ENCODE results near the gene ACAN.

Gene ACAN

GRCh38 chr15:88803241-88803919 is at the start of gene ACAN:
TSS of gene ACAN (plus strand) at chr15:88803436. CDS start at chr15:88836207, 32,771 bp downstream.
- no peak for DNase-seq

DNA sequence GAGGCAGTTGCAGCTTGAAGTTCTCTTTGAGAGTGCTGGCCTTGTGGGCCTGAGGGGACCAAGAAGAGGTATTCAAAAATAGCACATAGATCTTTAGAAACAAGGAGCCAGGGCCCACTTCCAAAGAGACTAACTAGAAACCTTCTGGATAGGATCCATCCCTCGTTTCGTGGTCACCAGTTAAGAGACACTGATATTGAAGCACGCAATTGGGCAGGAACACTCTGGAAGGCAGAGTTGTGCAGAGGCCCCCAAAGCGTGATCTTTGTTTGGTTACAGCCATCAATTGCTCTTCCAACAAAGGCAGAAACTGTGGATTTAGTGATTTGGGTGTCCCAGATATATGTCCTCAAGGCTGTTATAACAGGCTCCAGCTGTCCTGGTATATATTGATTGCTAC is 46.7 kb upstream of the ACAN start:
- no peak for DNase-seq

- no peak for DNase-seq
These were observed 46.3 kb upstream of the ACAN start for GRCh38 chr15:88756921-88757320.

GRCh38 chr15:88759872-88760271 is 43.4 kb upstream of the ACAN start:
- DNase-seq: no peak

DNA sequence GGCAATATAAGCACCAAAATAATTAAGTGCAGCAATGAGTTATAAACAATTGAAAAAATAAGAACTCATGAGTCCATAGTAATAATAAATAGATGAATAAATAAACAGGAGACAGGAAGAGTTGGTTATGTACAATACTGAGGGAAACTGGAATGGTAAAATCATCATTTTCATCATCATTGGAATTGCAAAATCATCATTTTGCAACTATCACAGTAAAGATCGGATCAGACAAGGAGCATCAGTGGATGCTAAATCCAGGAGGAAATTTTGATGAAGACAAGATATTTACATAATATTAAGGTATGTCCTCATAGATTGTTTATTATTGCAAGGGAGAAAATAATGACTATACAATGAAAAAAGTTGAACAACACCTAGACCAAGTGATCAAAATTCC is 38.8 kb upstream of the ACAN start:
- DNase-seq: no peak

DNA sequence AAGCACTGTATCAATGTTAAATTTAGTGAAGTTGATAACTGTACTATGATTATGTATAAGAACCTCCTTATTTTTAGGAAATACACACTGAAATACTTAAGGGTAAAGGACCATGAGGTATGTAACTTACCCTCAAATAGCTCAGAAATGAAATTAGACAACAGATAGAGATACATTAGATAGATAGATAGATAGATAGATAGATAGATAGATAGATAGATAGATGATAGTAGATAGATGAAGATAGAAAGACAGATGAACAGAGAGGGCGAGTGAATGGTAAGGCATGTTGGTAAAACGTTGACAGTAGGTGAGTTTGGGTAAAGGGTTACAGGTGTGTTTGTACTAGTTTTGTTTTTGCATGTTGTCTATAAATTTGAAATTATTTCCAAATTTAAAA is 38.0 kb upstream of the ACAN start:
- DNase-seq: no peak

GRCh38 chr15:88769161-88769971 is 33.9 kb upstream of the ACAN start:
- no peak for DNase-seq

DNA sequence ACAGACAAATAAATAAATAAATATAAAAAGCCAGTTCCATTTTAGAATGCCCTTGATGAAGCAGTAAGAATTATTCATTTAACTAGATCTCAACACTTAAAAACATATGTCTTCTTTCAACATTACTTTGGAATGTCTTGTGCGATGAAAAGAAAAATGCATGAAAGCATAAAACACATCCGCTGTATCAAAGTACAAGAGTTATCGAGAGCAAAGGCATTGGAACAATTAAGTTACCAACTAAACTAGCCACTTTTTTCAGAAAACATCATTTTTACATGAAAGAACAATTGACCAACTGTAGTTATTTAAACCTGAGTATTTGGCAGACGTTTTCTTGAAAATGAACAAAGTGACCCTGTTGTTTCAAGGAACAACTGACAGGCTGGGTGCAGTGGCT is 27.5 kb upstream of the ACAN start:
- no peak for DNase-seq

DNA sequence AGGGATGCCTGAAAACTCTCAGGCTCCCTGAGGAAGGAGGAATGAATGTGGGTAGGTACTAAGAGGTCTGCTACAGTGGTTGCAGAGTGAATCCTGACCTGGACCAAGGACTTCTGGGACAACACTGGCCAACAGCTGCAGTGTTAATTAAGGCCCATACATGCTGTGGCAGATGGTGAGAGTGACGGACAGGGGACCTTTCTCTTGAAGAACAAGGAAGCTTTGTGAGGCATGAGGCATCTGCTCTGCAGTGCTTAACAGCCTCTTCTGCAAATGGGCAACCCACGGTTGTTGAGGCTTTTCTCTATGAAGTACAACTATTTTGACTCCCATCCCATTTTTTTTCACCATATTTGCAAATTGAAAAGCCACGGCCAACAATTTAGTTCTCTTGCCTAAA is 26.6 kb upstream of the ACAN start:
- DNase-seq: no peak

- no peak for DNase-seq
These were observed 23.3 kb upstream of the ACAN start for GRCh38 chr15:88779944-88780343.

DNA sequence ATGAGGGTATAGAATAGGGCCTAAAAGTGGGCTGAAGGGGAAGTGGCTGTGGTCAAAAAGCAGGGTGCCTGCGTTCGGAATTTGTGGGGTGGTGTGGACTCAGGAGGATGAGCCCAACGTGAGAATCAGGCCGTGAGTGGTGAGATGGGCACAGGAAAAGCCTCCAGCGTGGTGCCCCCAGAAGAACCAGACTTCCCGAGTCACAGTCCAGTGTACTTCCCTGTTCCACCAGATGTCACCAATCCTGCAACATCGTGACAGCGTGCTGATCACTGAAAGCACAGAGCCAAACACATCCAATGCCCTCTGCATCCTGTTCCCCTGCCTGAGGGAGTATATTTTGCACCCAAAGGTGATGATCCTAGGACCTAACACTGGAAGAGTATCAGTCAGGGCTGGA is 20.8 kb upstream of the ACAN start:
- no peak for DNase-seq

DNA sequence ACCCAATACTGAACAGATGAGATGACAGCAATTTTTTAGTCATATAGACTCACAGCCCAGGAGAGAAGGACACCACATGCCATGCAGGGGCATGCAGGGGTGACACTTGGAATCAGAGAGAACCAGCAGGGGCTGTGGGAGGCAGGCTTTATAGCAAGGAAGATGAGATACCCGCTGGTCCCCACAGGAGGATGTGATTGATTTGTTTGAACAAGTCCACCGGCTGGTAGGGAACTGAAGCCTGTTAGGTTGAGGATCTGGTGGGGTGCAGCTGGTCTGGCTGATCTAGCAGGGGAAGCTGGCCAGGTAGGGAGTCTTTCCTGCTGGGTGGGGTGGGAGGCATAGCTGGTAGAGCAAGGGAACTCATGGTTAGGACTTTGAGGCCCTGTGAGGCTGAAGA is 18.0 kb upstream of the ACAN start:
- DNase-seq: no peak

DNA sequence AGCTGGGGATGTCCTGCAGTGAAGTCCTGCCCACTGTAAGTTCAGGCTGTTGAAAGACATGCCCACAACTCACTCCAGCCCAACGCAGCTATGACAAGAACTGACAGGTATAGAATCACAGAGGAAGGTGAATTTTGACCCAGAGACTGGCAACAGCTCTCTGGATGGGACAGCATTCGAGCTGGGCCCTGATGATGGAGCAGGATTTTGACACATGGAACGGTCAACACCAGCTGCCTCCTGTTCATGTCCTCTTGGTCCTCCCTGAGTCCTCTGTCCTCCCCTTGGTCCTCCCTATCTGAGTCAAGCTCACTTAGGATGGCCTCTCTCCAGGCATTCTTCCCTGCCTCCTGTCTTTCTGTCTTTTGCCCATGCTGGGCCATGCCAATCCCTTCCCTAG is 15.2 kb upstream of the ACAN start:
- no peak for DNase-seq

DNA sequence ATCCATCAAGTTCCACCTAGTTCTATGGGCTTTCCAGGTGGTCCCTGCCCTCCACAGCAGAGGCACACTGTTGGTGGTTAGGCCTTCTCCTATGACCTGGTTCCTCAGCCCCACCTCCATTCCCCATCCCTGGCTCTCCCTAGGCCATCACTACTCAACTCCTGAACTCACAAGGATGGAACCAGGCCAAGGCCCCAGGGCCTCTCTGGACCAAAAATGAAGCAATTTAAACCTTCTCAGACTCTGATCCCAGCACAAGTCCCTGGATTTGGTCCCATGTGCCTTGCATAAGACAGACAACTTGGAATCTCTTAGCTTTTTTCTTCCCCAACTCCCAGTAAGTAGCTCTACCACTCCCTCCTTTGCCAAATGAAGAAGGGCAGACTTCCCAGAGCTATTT is 14.4 kb upstream of the ACAN start:
- DNase-seq: no peak

DNA sequence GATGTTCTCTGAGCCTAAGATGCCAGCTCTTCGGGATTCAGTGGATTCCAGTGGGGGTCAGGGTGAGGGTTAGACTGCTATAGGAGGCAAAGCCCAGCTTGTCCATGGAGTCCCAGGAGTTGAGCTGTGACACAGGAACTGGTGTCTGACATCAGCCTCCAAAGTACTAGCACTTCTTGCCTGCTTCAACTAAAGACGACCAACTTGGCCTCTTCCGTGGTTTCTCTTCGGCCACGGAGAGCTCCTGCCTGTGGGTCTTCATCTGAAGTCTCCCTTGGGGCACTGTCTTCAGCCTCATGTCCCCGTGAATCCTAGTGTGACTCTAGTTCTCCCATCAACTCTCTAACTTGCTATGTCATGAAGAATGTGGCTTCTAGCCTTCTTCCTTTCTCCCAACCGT is 12.8 kb upstream of the ACAN start:
- no peak for DNase-seq

DNA sequence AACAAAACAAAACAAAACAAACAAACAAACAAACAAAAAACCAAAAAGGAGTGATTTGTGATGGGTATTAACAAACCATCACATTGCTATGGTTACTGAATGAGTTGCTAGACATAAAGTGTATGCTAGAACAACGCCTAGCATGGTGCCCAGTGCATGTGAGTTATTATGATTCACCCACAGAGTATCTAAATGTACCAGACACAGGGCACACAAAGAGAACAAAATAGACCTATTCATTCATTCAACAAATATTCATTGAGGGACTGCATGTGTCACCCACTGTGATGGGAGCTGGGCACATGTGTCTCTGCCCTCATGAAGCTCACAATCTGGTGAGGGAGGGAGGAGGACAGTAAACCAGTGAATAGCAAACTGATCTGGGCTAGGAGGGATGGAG is 11.6 kb upstream of the ACAN start:
- DNase-seq: no peak

DNA sequence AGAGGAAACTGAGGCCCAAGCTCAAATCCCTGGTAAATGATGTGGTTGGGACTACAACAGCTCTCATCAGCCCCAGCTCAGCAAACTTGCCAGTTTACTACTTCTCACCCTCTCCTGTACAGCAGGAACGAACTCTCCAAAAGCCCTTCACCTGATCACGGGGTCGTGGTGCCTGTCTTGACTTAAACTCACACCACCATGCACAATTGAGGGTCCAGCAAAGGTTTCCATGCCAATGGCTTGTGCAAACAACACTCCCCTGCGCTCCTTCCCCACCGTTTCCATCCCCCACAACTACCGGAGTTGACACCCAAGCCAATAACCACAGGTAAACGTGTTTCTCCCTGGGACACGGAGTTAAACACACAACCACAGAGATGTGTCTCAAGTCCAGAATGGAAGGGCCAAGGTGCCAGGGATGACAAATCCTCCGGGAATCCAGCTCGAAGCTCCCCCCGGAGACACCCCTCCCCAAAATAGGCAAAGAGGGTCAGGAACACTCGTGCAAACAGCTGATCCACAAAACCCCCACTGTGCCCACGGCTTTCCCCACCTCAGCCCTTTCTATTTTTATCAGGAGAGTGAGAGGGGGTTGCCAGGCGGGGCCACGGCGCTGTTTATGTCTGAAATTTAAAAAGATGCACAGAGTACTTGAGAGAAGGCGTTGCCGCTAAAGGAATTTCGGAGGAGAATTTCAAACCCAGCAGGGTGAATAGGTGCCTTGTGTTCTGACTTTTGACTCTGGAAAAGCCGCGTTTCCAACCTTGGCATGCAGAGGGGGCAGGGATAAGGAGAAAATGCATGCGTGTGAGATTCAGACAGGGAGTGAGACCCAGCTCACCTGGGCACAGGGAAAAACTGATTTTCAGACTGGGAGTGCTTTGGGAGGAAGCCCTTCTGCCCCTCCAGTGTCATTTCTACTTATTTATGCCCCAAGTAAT is 10.6 kb upstream of the ACAN start:
- no peak for DNase-seq

DNA sequence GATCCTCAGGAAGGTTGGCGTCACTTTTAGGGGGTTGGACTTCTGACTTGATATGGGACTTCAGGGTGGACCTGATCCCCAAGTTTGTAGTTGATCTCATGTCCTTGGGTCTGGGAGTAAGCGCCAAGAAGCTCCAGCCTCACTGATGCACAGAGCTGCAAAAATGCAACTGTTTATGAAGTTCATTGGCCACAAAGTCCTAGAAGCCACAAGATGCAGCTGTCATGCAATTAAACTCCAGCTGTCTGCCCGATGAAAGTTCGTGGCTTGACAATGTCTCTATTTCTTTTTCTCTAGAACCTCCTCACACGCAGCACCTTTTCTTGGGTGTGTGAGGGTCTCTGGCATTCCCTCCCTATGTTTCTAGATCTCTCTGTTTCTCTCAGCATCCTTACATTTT is 9.2 kb upstream of the ACAN start:
- no peak for DNase-seq

DNA sequence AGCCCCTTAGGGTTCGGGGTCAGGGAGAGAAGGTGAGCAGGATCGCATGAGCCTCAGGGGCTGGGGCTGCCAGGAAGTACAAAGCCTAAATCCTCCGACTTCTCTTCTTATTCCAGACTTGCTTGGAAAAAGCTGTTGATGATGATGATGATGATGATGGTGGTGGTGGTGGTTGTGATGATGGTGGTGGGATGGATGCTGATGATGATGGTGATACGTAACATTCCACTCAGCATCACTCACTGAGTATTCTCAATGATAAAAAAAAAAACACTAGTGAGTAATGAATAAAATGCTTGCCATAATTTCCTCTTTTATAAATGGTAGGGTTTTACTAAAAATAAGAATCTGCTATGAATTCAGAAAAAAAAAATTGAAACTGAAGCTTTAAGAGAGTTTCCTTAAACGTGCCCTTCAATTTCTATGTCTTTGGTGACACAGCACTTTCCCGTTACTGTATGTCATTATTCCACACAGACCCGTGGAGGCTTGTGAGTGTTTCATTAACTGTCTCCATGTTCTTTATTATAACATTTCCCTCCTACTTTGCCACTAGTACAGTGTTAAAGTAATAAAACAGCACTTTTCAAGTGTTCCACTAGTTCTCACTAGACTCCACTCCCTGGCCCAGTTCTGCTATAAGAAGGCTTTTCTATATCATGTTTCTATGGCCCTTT is 5.4 kb upstream of the ACAN start:
- DNase-seq: no peak

DNA sequence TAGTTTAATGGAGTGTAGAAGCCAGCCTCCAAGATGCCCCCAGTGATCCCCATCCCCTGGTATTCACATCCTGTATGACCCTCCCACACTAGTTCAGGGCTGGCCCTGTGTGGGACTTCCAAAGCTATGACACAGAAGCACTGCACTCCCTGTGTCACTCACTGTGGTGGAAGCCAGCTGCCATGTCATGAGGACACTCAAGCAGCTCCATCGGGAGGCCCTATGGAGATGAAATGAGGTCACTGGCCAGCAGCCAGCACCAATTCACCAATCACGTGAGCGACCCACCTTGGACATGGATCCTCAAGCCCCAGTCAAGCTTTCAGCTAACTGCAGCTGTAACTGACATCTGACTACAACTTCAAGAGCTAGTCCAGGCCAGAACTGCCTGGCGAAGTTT is 3.9 kb upstream of the ACAN start:
- no peak for DNase-seq

- DNase-seq: no peak
These were observed 3.2 kb upstream of the ACAN start for GRCh38 chr15:88800026-88800425.

DNA sequence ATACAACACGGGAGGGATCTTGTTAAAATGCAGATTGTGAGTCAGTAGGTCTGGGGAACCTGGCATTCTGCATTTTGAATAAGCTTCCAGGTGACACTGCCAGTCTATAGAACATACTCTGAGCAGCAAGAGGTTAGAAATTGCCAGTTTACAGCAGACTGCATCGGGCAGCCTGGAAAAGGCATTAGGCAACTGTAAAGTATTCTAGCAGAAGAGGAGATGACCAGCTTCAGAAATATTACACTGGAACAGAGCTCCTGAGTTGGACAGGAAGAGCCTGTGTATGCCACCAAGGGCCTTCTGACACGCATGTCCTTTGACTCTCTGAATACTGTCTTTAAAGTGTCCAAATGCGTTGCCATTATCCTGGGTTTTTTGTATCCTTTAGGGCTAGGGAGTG is 2.5 kb upstream of the ACAN start:
- no peak for DNase-seq
